ENCODE data around the gene CDK19. TPM values are rescaled to one million over a fixed set of nuclear protein-coding genes. Genes with fewer than 3 reads are reported as not detected.

CDK19 gene
- total RNA-seq, 1 experiment from 2014 or later, result 7.0 TPM

DNA sequence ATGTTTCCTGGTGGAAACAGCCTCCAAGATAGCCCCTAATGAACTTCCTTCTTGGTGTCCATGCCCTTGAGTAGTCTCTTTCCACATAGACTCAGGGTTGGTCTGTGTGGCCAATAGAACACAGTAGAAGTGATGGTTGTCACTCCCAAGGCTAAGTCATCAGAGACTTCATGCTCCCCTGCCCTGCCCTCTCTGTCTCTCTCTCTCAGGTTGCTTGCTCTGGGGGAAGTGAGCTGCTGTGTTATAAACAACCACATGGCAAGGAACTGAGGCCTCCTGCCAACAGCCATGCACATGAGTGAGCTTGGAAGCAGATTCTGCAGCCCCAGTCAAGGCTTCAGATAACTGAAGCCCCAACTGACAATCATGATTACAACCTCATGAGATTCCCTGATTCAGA lies 253.6 kb downstream of the CDK19 start:
- Histone ChIP-seq H2BK120ac (ENCODE audit: low read depth, low read length, poor library complexity, severe bottlenecking) (no peak overlapping the region), H3K27ac (ENCODE audit: insufficient read length, low read depth, low read length) (no peak overlapping the region), H2BK5ac (ENCODE audit: insufficient read length, low read length) (no peak overlapping the region), H2AK5ac (ENCODE audit: insufficient read length, low read length) (no peak overlapping the region), H3K23me2 (ENCODE audit: insufficient read length, low read depth, low read length, poor library complexity, severe bottlenecking) (no peaks in the 10 kb centered on the region), H3K79me2 (ENCODE audit: insufficient read depth, low read length) (no peaks in the 10 kb centered on the region), H4K91ac (ENCODE audit: insufficient read length, low read depth, low read length) (no peak overlapping the region), H3T11ph (ENCODE audit: low read length) (no peak overlapping the region), H3K4ac (ENCODE audit: low read depth, low read length) (no peak overlapping the region), H4K5ac (ENCODE audit: insufficient read length, low read depth, low read length) (no peak overlapping the region), H4K8ac (replicated peaks; ENCODE audit: insufficient read length, low read depth, low read length) (no peak overlapping the region), H3K79me1 (ENCODE audit: insufficient read depth, low read depth, low read length, poor library complexity, severe bottlenecking) (no peaks in the 10 kb centered on the region), H3K14ac (ENCODE audit: insufficient read depth, low read length) (no peak overlapping the region), H3K9me3 (ENCODE audit: control insufficient read depth, low read depth, low read length) (no peaks in the 10 kb centered on the region), H2BK20ac (ENCODE audit: low read depth, low read length, poor library complexity, severe bottlenecking) (no peak overlapping the region), H2AFZ (ENCODE audit: low read length) (no peak overlapping the region), H3K18ac (ENCODE audit: insufficient read length, low read depth, low read length) (no peak overlapping the region), H2BK12ac (ENCODE audit: insufficient read length, low read depth, low read length) (no peak overlapping the region), H3K4me2 (ENCODE audit: insufficient read depth, insufficient read length, low read length) (no peak overlapping the region), H3K27me3 (ENCODE audit: insufficient read depth, low read length) (no peaks in the 10 kb centered on the region), H3K23ac (ENCODE audit: insufficient read length, low read depth, low read length) (no peak overlapping the region), H3K56ac (ENCODE audit: insufficient read length, low read depth, low read length) (no peak overlapping the region), H3K9ac (ENCODE audit: extremely low read depth, insufficient read length, low read length) (no peak overlapping the region), H4K20me1 (ENCODE audit: control insufficient read depth, insufficient read depth, insufficient read length) (no peaks in the 10 kb centered on the region), H2BK15ac (ENCODE audit: low read depth, low read length) (no peak overlapping the region), H3K4me1 (ENCODE audit: insufficient read depth, low read length) (no peaks in the 10 kb centered on the region)
- Mint-ChIP-seq H3K4me1 (peaks cover 8% of the 10 kb centered on the region in 2 experiments), H3K4me3 (no peak overlapping the region; a peak in 1 of 5 replicates), H3K36me3 (ENCODE audit: insufficient read depth in 1 of 3, low read depth in 3 of 3) (no peaks in the 10 kb centered on the region; a peak in 1 of 7 replicates), H3K27me3 (ENCODE audit: low read depth) (peaks cover 1% of the 10 kb centered on the region), H3K9me3 (peaks cover 0 to 3% of the 10 kb centered on the region in 2 experiments; a peak in 1 of 5 replicates), H3K27ac (no peak overlapping the region)
- TF ChIP-seq, protein P1, sequence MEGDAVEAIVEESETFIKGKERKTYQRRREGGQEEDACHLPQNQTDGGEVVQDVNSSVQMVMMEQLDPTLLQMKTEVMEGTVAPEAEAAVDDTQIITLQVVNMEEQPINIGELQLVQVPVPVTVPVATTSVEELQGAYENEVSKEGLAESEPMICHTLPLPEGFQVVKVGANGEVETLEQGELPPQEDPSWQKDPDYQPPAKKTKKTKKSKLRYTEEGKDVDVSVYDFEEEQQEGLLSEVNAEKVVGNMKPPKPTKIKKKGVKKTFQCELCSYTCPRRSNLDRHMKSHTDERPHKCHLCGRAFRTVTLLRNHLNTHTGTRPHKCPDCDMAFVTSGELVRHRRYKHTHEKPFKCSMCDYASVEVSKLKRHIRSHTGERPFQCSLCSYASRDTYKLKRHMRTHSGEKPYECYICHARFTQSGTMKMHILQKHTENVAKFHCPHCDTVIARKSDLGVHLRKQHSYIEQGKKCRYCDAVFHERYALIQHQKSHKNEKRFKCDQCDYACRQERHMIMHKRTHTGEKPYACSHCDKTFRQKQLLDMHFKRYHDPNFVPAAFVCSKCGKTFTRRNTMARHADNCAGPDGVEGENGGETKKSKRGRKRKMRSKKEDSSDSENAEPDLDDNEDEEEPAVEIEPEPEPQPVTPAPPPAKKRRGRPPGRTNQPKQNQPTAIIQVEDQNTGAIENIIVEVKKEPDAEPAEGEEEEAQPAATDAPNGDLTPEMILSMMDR (conservative IDR thresholded peaks at IDR 0.05), result no peak
- no peak for DNase-seq

All from H9 (cell line).